NOMO-1 treated with DMSO at 0.1 percent for 48 hours (cell line): ENCODE data around the gene CMTM5.
"Not testable (repeated sequence)": the region's sequence is repeated elsewhere in the genome, so short reads cannot be mapped to it uniquely, and the experiment has no call there.

Experiments
- DNase-seq: peaks from one replicate; lab custom pipeline; 2025; ENCODE audit not compliant: unreplicated experiment; lab: John Stamatoyannopoulos, UW

The CMTM5 gene

DNA sequence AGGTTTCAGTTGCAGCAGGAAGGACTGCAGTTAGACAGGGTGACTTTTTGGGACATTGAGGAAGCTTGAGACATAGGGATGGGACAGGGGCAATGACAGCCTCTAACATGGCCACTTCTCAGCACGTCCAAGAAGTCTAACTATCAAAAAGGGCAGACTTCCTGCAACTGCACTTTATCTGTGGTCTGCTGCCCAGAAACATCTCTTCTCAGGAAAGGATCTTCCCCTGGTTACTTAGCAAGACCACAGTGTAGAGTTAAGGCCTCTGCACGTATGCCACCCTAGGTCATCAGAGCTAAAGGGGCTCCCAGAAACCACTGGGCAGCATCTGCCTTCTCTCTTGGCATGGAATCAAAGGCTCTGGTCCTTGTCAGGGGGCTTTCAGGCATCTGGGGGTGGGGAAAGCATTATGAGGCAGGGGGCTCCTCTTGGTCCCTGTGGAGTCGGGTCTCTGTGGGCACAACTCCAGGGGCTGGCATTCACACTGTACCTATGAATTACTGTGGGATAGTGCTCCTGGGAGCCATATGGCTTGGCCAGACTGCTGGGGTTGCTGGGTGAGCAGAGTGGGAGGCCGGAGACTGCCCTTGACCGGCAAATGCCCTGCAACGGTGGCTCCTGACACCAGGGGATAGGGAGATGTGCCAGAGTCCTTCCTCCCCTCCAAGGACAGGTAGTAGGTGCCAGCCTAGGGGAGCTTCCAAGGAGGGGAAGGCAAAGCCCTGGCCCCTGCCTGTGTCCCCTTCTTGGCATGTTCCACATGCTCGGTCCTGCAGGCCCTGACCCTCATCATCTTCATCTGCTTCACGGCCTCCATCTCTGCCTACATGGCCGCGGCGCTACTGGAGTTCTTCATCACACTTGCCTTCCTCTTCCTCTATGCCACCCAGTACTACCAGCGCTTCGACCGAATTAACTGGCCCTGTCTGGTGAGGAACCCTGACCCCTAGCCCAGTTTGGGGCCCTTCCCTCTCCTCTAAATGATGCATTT, 1.0 kb downstream of the CMTM5 start:
- DNase-seq: no peak

- DNase-seq: no peak
These were observed 1.9 kb downstream of the CMTM5 start for GRCh38 chr14:23378612-23379220.

DNA sequence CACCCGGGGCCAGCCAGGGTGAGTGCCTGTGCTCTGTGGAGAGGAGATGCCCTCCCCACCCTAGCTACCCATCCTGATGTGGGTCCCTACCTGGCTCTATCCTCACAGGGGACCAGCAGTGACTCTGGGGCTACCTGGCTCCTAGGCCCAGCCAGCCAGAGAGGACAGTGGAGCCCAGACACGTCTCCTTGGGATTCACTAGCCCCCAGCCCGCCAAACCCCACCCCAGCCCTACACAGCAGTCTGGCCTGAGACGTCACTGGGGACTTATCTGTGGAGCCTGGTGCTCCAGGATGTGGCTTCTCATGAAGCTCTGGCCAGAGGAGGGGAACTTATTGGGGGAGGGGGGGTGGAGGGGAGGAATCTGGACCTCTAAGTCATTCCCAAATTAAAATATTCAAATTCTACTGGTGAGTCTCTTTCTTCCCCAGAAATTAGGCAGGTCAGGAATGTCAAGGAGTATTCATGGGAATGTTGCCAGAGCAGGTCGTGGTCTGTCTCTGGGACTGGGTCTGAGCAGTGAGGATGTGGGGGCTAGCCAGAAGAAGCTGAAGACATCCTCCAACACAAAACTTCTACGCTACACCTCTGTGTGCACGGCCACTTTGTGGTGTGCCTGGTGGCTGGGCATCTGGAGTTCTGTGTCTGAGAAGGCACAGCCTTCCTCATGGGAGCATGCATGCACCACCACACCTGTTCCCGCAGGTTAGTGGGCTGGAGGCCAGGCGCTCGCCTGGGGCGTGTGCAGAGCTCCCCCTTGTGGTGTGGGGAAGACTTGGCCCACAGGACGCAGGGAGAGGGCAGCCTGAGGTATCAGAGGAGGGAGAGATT, 2.7 kb downstream of the CMTM5 start:
- DNase-seq: no peak

- no peak for DNase-seq
These were observed 3.5 kb downstream of the CMTM5 start for GRCh38 chr14:23380197-23380914.

DNA sequence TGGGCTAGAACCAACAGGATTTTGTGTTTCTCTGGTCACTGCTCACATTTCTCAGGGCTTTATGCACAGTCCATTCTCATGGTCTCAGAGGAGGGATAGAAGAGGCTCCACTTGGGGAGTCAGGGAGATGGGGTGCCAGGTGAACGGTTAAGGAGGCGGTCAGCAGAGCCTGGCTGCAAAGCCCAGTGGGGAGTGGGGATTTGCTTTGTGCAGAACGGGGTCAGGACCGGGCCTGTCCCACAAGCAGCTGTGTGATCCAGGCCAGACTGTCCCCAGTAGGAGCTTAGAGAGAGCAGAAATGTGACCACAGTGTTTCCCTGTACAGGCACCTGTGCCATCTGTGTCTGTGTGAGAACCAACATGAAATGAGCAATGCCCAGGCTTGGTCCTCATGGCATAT, 4.1 kb downstream of the CMTM5 start:
- DNase-seq: no peak

- peak; percentile 85 for DNase-seq
These were observed 5.0 kb downstream of the CMTM5 start for GRCh38 chr14:23381871-23382270.

DNA sequence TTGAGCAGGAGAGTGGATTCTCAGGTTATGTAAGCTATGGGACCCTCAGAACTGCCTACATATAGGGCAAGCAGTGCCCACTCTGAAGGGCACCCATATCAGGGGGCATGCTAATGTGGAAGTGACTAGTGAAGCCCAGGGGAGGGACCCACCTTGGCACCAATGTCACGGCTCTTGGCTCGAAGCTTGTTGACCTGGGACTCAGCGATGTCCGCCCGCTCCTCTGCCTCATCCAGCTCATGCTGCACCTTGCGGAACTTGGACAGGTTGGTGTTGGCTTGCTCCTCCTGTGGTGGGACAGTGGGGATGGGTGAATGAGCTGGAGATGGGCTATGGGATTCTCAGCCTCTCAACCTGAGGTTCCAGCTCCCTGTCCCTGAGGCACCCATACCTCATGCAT, 5.4 kb downstream of the CMTM5 start:
- DNase-seq: no peak

- DNase-seq: no peak
These were observed 6.0 kb downstream of the CMTM5 start for GRCh38 chr14:23382731-23383440.

DNA sequence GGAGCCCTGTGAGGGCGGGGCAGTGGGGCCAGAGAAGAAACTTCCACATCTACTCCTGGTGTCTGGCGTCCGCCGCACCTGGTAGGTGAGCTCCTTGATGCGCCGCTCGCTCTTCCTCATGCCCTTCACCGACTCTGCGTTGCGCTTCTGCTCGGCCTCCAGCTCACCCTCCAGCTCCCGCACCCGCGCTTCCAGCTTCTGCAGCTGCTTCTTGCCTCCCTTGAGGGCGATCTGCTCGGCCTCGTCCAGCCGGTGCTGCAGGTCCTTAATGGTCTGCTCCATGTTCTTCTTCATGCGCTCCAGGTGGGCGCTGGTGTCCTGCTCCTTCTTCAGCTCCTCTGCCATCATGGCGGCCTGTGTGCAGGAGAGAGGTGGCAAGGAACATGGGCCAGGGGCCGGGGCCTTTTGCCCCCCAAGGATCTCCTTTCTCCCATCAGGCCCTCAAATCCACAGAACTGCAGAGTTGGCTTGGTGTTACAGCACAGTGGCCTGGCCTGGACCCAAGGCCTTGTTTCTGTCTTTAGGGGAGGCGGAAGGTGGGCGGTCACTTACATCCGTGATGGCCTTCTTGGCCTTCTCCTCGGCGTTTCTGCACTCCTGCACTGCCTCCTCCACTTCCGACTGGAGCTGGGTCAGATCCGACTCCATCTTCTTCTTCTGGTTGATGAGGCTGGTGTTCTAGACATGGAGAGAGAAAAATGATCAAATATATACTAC, 7.7 kb downstream of the CMTM5 start:
- DNase-seq: no peak

DNA sequence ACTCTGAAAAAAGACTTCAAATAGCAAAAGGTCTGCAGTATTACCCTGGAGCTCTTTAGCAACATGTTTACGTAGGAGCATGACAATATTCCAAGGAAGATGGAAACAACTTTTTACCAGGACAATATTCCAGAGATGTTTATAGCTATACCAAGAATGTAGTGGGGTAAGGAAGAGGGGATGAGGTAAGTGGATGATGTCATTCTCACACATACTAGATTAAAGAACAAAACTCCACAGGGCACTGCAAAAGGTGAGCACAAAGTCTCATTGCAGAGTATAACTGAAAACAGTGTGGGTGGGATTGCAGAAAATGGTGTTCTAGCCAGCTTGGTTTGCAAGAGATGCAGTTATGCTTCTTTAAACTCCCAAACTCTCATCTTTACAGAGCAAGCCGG, 8.4 kb downstream of the CMTM5 start:
- no peak for DNase-seq

GRCh38 chr14:23385642-23386265, 8.9 kb downstream of the CMTM5 start:
- no peak for DNase-seq

DNA sequence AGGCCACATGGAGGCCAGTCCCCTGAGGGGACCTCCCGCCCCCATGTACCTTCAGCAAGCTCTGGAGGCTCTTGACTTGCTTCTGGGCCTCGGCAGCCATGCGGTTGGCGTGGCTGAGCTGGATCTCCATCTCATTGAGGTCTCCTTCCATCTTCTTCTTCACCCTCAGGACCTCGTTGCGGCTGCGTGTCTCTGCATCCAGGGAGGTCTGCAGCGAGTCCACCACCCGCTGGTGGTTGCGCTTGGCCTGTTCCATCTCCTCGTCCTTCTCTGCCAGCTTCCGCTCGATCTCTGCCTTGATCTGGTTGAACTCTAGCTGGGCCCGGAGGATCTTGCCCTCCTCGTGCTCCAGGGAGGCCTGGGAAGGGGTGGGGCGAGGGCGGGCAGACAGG, 9.4 kb downstream of the CMTM5 start:
- DNase-seq: not testable (repeated sequence)

- no peak for DNase-seq
These were observed 10.2 kb downstream of the CMTM5 start for GRCh38 chr14:23386999-23387398.

DNA sequence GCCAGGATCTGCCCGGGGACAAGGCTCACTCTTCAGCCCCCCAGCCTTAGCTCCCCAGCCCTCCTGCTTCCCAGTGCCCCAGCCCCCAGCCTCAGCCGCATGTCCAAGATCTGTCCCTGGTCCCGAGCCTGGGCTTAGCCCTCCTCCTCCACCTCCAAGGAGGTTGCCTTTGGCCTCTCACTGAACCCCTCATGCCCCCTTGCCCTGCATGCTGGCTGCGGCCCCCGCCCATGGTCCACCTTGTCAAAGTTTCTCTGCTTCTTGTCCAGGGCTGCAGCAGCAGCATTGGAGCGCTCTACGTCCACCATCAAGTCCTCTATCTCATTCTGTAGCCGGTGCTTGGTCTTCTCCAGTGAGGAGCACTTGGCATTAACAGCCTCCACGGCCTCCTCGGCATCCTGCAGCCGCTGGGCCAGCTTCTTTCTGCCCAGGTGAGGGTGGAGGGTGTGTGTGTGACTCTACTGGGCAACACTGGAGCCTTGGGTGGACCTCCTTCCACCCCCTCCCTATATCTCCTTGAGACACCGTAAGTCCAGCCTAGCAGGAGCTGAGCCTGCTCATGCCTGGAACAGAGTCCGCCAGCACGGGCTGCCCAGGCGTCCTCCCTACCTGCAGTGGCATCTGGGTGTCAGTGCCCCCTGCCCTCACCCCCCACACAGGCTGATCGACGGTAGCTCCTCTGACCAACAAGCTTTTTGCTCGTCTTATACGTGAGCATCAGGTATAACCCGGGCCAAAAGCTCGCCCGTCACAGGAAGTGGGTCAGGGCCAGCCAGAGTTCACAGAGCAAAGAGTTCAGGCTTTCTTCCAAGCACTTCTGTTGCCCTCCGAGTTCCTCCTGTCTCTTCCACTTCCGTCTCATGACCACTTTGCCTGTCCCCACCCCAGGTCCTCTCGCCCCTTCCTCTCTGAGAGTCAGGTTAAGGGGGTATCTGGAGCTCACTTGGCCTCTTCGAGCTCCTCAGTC, 11.4 kb downstream of the CMTM5 start:
- no peak for DNase-seq

DNA sequence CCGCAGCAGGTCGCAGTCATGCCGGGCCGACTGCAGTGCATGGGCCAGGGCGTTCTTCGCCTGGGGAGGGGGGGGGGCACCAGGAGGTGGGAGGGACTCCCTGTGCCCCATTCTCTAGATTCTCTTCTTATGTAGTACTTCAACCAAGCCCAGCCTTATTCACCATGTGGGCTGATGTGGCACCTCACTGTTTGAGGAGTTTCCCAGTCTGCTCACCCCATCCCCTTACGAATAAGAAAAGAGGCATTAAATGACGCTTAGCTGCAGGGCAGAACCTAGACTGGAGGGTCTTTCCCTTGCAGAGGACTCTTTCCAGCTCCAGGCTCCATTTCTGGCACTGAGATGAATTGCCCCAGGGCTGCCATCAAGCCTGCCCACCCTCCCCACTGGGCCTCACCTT, 12.2 kb downstream of the CMTM5 start:
- no peak for DNase-seq

GRCh38 chr14:23389396-23389795, 12.6 kb downstream of the CMTM5 start:
- DNase-seq: no peak

GRCh38 chr14:23389871-23390270, 13.0 kb downstream of the CMTM5 start:
- not testable (repeated sequence) for DNase-seq

- no peak for DNase-seq
These were observed 15.8 kb downstream of the CMTM5 start for GRCh38 chr14:23392613-23393012.
